ENCODE results near the gene DOP1B.

DNA sequence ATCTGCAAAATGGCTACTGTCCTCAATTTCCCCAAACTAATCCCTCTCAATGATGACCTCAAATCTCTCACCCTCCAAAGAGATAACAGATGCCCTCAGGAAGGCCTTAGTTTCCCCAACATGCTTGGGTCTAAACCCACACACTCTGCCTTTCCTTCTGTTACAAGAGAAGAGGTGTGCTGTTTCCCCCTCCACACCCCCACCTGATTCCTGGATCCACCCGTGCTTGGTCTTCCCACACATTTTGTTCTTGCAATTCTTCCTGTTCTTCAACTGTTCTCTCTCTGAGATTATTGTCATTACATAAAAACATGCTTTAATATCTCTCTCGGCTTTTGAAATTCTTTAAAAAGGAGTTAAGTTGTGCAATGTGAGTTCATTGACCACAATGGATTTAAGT is 27.4 kb upstream of the DOP1B start:
- TF ChIP-seq EZH2 (IDR thresholded peaks at IDR 0.05; ENCODE audit: borderline replicate concordance, low read length) = no peak
- TF ChIP-seq, protein P1, sequence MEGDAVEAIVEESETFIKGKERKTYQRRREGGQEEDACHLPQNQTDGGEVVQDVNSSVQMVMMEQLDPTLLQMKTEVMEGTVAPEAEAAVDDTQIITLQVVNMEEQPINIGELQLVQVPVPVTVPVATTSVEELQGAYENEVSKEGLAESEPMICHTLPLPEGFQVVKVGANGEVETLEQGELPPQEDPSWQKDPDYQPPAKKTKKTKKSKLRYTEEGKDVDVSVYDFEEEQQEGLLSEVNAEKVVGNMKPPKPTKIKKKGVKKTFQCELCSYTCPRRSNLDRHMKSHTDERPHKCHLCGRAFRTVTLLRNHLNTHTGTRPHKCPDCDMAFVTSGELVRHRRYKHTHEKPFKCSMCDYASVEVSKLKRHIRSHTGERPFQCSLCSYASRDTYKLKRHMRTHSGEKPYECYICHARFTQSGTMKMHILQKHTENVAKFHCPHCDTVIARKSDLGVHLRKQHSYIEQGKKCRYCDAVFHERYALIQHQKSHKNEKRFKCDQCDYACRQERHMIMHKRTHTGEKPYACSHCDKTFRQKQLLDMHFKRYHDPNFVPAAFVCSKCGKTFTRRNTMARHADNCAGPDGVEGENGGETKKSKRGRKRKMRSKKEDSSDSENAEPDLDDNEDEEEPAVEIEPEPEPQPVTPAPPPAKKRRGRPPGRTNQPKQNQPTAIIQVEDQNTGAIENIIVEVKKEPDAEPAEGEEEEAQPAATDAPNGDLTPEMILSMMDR (conservative IDR thresholded peaks at IDR 0.05 in 1 of 2, IDR thresholded peaks at IDR 0.05 in 1 of 2; ENCODE audit: extremely low read depth in 1 of 2, insufficient read depth in 1 of 2, low read depth in 1 of 2, low read length in 2 of 2) = no peak

All from mammary epithelial cell (primary cell).